Uterus (tissue), 4 donors: ENCODE results near the gene PTPRQ. TPM values are rescaled to one million over a fixed set of nuclear protein-coding genes. Genes with fewer than 3 reads are reported as not detected.

Source experiments
- DNase-seq, 2 donors: peaks; one replicate each; pipeline ENCODE4 v3.0.0-alpha.2; 2019 to 2020
- H3K27ac ChIP-seq, 2 donors: fragments of 200-600 bp; sonication (generic); 1 replicate in 1 of 2; 2 replicates in 1 of 2; pipeline ENCODE4 v1.5.1; 2016 to 2018
- H3K27me3 ChIP-seq, 2 donors: fragments of 200-600 bp; sonication (generic); one replicate each; pipeline ENCODE4 v1.5.1; 2018 to 2019; ENCODE audit warnings: control low read depth in 1 of 2
- H3K36me3 ChIP-seq, 2 donors: fragments of 200-600 bp; sonication (generic); one replicate each; pipeline ENCODE4 v1.5.1; 2019; ENCODE audit warnings: control low read depth in 1 of 2
- H3K4me1 ChIP-seq, 2 donors: fragments of 200-600 bp; sonication (generic); one replicate each; pipeline ENCODE4 v1.5.1; 2018 to 2019; ENCODE audit warnings: control low read depth in 1 of 2
- H3K4me3 ChIP-seq, 2 donors: fragments of 200-600 bp; sonication (generic); 1 replicate in 1 of 2; 2 replicates in 1 of 2; pipeline ENCODE4 v1.5.1; 2018 to 2019; ENCODE audit warnings: mild to moderate bottlenecking in 1 of 2
- H3K9me3 ChIP-seq, 2 donors: fragments of 200-600 bp; sonication (generic); one replicate each; pipeline ENCODE4 v1.5.1; 2019; ENCODE audit warnings: control low read depth in 1 of 2
- CTCF ChIP-seq, 4 experiments: fragments of 200-600 bp in 2 of 4; fragments of 450-650 bp in 2 of 4; sonication (generic) in 2 of 4; IDR thresholded peaks; one replicate each; pipeline ENCODE4 v1.5.1; 2016 to 2019; ENCODE audit warnings: antibody characterized with exemption in 4 of 4, mild to moderate bottlenecking in 2 of 4, moderate library complexity in 1 of 4
- POLR2A ChIP-seq, 2 donors: fragments of 450-650 bp; IDR thresholded peaks; one replicate each; pipeline ENCODE4 v1.6.1; 2016; ENCODE audit warnings: antibody characterized with exemption in 2 of 2, mild to moderate bottlenecking in 1 of 2, moderate library complexity in 1 of 2
- intact Hi-C: fragments of 100-400 bp; cut with DNase I; formaldehyde crosslinking; loops from one replicate; pipeline ENCODE4 v1.15.1; 2023; ENCODE audit warnings: low total_unique reads
- total RNA-seq, 4 donors: library from RNA; depleted of rRNA in 3 of 4; stranded (reverse); fragments of >200 nt in 3 of 4; gene quantifications; one replicate each; pipeline versions ENCODE4 v1.1.0 to v1.2.4, GENCODE V29; 2014 to 2023
- donor health status: DM: yes; HTN: yes; CAD: no.

Gene PTPRQ
- total RNA-seq, 4 donors from 2014 or later: 0.29 to 1.3 (median 1.0) TPM; not detected in 1

- no peak overlapping the region for H3K27ac ChIP-seq
- no peaks in the 10 kb centered on the region for H3K36me3 ChIP-seq
- intact Hi-C loops: no loop called here
- H3K4me1 ChIP-seq: peaks cover 0 to 3% of the 10 kb centered on the region in 2 donors
- no peaks in the 10 kb centered on the region for H3K9me3 ChIP-seq
- TF ChIP-seq POLR2A (IDR thresholded peaks at IDR 0.05): no peak
- no peak for TF ChIP-seq CTCF (IDR thresholded peaks at IDR 0.05)
- H3K27me3 ChIP-seq: no peaks in the 10 kb centered on the region
- DNase-seq: no peak
- H3K4me3 ChIP-seq: no peak overlapping the region
Observed at GRCh38 chr12:80419644-80420043, 24.4 kb upstream of the PTPRQ start.

- Histone ChIP-seq H3K9me3 (no peaks in the 10 kb centered on the region), H3K4me1 (peaks cover 0 to 3% of the 10 kb centered on the region in 2 donors), H3K4me3 (no peak overlapping the region), H3K27me3 (no peaks in the 10 kb centered on the region), H3K36me3 (no peaks in the 10 kb centered on the region), H3K27ac (no peak overlapping the region)
- intact Hi-C loops: no loop called here
- DNase-seq: no peak
- no peak for TF ChIP-seq CTCF (IDR thresholded peaks at IDR 0.05)
- no peak for TF ChIP-seq POLR2A (IDR thresholded peaks at IDR 0.05)
Observed at GRCh38 chr12:80420075-80420474, 24.0 kb upstream of the PTPRQ start.

- no peaks in the 10 kb centered on the region for H3K36me3 ChIP-seq
- intact Hi-C loops: no loop called here
- no peak overlapping the region for H3K4me3 ChIP-seq
- TF ChIP-seq CTCF (IDR thresholded peaks at IDR 0.05): no peak
- TF ChIP-seq POLR2A (IDR thresholded peaks at IDR 0.05): no peak
- no peaks in the 10 kb centered on the region for H3K9me3 ChIP-seq
- DNase-seq: no peak
- H3K4me1 ChIP-seq: peaks cover 0 to 3% of the 10 kb centered on the region in 2 donors
- H3K27me3 ChIP-seq: no peaks in the 10 kb centered on the region
- H3K27ac ChIP-seq: no peak overlapping the region
Observed at GRCh38 chr12:80422550-80422949, 21.5 kb upstream of the PTPRQ start.

GRCh38 chr12:80432061-80432460 lies 12.0 kb upstream of the PTPRQ start:
- no peaks in the 10 kb centered on the region for H3K36me3 ChIP-seq
- no peak overlapping the region for H3K4me3 ChIP-seq
- DNase-seq: no peak
- no peaks in the 10 kb centered on the region for H3K27me3 ChIP-seq
- no peak overlapping the region for H3K27ac ChIP-seq
- H3K4me1 ChIP-seq: no peaks in the 10 kb centered on the region
- TF ChIP-seq POLR2A (IDR thresholded peaks at IDR 0.05): no peak
- no peak for TF ChIP-seq CTCF (IDR thresholded peaks at IDR 0.05)
- H3K9me3 ChIP-seq: no peaks in the 10 kb centered on the region
- intact Hi-C loops: no loop called here

- no peaks in the 10 kb centered on the region for H3K9me3 ChIP-seq
- TF ChIP-seq POLR2A (IDR thresholded peaks at IDR 0.05) (no peak), CTCF (IDR thresholded peaks at IDR 0.05) (no peak)
- H3K27ac ChIP-seq: no peak overlapping the region
- no peak overlapping the region for H3K4me3 ChIP-seq
- no peaks in the 10 kb centered on the region for H3K4me1 ChIP-seq
- intact Hi-C loops: no loop called here
- no peaks in the 10 kb centered on the region for H3K36me3 ChIP-seq
- DNase-seq: no peak
- no peaks in the 10 kb centered on the region for H3K27me3 ChIP-seq
Observed at GRCh38 chr12:80441921-80442320, 2.1 kb upstream of the PTPRQ start.
